Measurements from ENCODE around the gene SRPRA.

The SRPRA gene

DNA sequence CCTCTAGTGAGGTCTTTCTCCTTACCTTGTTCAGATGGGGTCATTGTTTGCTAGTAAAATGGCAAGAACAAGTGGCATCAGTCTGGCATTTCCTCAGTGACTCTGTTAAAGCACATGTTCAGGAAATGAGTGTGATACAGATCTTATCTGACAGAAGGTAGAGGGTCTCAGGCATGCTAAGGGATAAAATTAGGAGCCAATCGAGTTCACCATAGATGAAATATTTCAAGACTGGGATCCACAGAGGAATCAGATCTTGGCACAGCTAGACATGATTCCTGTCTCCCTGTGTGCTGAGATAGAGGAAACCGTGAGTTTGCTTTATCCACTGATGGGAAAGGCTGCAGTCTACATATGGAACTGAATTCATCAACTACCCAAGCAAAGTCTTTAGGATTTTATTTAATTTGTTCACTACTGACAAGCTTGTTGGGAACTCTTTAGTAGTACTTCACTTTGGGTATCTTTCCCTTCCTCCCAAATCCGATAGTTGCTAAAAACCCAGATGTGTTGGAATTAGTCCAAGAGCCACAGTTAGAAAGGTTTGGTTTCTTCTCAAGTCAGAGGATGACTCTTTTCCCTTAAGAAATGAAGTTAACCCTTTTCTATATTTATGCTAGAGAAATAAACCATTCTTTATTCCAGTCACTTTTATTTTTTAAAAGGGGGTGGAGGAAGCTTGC is 38.7 kb downstream of the SRPRA start:
- no peak for DNase-seq (ENCODE audit: low read depth)

DNA sequence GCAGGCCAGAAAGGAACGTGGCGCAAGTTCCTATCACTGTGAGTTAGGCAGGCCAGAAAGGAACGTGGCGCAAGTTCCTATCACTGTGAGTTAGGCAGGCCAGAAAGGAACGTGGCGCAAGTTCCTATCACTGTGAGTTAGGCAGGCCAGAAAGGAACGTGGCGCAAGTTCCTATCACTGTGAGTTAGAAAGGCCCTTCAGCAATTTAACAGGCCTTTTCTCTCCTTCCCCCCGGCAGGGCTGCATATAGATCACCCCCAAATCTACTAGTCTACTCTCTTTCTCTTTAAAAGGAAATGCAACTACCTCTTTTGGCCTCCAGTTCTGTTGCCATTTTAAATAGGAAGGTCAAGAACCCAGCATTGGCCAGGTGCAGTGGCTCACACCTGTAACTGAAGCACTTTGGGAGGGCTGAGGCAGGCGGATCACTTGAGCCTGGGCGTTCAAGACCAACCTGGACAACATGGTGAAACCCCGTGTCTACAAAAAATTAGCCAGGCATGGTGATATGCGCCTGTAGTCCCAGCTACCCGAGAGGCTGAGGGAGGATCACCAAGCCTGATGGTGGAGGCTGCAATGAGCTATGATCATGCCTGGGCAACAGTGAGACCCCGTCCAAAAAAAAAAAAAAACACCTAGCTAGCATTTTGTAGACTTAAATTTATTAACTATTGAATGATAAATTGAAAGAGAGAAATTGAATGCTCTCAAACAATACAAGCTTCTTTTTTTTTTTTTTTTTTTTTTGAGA is 42.2 kb downstream of the SRPRA start:
- DNase-seq (ENCODE audit: low read depth): no peak

DNA sequence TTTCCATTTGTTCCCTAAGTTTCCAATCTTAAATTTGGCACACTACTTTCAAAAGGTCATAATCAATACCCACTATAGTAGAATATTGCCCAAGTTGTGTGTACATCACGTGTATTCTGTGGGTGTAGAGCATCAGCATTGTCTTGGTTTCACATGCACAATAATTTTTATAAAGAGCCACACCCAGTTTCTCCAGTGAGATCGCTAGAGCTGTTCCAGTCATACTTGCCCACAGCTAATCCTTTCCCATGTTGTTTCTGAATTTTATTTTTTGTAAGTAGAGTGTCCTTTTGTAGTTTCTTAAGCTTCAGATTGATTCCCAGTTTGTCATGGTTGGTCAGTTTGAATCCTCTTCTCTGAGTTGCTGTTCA is 43.4 kb downstream of the SRPRA start:
- no peak for DNase-seq (ENCODE audit: low read depth)

DNA sequence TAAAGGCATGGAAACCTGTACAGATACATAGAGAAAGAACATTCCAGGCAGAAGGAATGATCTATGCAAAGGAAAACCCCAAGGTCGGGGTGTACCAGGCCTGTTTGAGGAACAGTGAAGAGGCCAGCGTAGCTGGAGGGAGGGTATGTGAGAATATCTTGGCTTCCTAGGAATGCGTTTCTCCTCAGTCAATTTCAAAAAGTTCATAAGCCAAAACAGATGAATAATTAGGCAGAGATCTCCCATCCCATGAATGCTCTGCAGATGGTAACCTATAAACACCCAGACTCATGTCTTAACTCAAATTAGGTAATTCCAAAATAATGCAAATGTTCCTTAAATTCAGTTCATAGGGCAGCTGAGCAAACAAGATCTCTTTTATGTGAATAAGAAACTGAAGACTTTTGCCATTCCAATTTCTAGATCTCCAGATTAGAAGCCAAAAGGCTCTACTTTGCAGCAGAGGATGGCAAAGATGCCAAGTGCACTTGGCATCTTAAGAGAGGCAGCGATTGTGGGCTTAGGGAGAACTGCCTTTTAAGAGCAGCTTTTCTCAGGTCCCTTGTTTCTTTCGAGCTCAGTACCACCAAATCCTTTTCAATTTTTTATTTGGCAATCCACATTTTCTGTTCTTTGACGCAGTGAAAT is 43.9 kb downstream of the SRPRA start:
- no peak for DNase-seq (ENCODE audit: low read depth)

DNA sequence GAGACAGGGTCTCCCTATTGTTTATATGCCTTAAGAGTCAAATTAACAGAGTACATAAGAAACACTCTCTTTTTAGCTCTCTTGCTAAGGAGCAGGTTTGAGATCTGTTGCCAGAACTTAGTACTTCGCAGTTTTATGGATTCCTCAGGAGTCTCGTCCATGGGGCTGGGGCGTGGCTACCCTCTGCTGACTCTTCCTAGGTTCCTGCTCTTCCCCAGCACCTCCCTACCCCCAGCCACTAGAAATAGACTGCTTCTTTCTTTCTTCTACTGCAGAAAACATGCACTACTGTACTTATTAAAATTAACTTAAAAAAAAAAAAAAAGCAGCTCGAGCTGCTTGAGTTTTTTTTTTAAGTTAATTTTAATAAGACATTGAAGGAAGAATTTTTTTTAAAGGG is 49.1 kb downstream of the SRPRA start:
- no peak for DNase-seq (ENCODE audit: low read depth)

DNA sequence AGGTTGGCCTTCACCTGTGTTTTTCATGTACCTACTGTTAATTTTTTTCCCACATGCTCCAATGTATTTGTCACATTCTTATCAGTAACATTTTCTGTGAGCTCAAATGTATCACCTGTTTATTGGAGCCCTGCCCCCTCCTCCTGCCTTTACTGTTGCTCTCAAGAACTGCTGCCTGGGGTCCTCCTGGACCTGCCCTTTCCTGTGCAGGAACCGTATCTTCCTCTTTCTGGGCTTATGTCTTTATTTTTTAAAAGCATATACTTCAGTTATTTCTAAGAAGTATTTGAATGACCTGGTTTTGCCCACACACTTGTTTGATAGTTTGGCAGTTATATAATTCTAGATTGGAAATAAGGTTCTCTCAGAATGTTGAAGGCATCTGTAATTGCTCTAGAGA is 51.2 kb downstream of the SRPRA start:
- DNase-seq (ENCODE audit: low read depth): no peak

DNA sequence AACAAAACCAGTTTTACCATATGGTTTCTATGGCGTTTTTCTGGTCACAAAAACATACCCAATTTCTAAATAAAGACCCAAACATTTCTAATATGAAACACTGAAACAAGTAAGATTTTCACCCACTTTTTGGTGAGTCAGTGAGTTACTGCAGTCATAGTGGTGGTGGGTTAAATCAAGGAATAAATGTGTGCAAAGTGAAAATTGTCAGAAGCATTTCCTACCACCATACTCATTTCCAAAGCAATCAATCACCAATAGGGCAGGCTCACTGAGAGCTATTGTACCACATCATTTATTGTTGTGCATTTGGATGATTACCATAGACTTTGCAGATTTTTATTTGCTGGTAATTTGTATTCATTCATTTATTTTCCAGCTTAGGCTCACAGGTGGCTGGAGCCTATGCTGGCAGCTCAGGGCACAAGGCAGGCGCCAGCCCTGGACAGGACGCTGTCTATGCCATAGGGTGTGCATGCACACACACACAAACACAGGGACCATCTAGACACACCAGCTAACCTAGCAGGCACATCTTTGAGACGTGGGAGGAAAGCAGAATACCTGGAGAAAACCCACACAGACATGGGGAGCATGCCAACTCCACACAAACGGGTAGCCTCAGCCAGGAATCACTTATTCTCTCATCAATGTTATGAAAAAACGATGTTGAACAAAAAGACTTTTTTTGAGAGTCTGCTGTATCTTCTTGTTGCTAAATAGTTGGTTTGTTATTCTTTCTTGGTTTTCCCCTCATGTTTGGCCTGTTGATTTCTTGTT is 52.0 kb downstream of the SRPRA start:
- DNase-seq (ENCODE audit: low read depth): no peak

DNA sequence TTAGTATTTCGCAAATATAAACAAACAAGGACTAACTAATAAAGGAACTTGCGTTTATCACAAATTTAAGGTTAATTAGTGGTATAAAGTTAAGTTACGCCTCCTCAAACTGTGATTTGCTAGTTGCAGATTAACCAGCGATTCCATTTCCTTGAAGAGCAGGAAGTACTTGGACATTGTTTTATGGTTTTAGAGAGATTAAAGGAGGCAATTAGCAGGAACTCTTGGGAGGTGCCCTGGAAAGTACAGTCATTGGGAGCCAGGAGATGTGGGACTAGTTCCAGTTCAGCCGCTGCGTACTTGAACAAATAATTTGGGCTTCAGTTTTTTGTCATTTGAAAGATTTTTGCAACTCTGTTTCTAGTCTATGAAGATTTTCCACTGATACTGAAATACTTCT is 53.9 kb downstream of the SRPRA start:
- no peak for DNase-seq (ENCODE audit: low read depth)

DNA sequence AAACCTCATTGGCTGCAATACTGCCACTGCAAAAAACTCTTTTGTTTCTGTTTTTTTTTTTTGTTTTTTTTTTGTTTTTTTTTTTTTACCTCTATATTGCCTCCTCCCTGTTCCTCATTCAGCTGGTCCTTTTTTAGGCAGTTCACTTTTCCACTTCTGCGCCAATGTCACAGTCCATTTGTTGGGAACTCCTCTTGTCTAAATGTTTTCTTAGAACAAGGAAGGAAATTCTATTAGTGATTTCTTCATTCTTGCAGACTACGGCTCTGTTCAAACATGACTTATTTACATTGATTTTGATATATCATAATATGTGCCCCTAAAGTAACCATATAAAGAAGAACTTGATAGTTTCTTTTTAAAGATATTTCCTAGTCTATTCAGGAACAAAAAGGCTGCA is 54.3 kb downstream of the SRPRA start:
- DNase-seq (ENCODE audit: low read depth): no peak
